Trophoblast cell (in vitro differentiated cells and primary cell): Measurements from ENCODE around the gene IL1A.

Experiments used
- DNase-seq, 2 donors: peaks; one replicate each; pipeline ENCODE4 v3.0.0-alpha.2; 2016
- H2AFZ ChIP-seq: 2 replicates; pipeline ENCODE4 v1.6.1; 2013; ENCODE audit warnings: low read length, moderate library complexity, mild to moderate bottlenecking; ENCODE audit not compliant: insufficient read depth, poor library complexity
- H2AK5ac ChIP-seq: 2 replicates; pipeline ENCODE4 v1.6.1; 2013; ENCODE audit warnings: mild to moderate bottlenecking, low read length
- H2BK120ac ChIP-seq: 2 replicates; pipeline ENCODE4 v1.6.1; 2013; ENCODE audit warnings: low read length, mild to moderate bottlenecking, moderate library complexity; ENCODE audit not compliant: insufficient read depth, poor library complexity
- H2BK12ac ChIP-seq: 2 replicates; pipeline ENCODE4 v1.6.1; 2013; ENCODE audit warnings: mild to moderate bottlenecking, low read length, moderate library complexity
- H2BK5ac ChIP-seq: 2 replicates; pipeline ENCODE4 v1.6.1; 2013; ENCODE audit warnings: low read length, low read depth, moderate library complexity, mild to moderate bottlenecking; ENCODE audit not compliant: poor library complexity
- H3K14ac ChIP-seq: 2 replicates; pipeline ENCODE4 v1.6.1; 2013; ENCODE audit warnings: mild to moderate bottlenecking, low read length
- H3K18ac ChIP-seq: 2 replicates; pipeline ENCODE4 v1.6.1; 2013; ENCODE audit warnings: mild to moderate bottlenecking, low read length
- H3K23ac ChIP-seq: 2 replicates; pipeline ENCODE4 v1.6.1; 2013; ENCODE audit warnings: low read length
- H3K27ac ChIP-seq: 2 replicates; pipeline ENCODE4 v1.5.1; 2013; ENCODE audit warnings: low read depth, mild to moderate bottlenecking, inconsistent platforms, low read length, moderate library complexity
- H3K27me3 ChIP-seq: 2 replicates; pipeline ENCODE4 v1.6.1; 2013; ENCODE audit warnings: inconsistent platforms, mild to moderate bottlenecking, low read length, moderate library complexity; ENCODE audit not compliant: insufficient read depth
- H3K36me3 ChIP-seq, 2 experiments: 1 replicate in 1 of 2; 2 replicates in 1 of 2; pipeline ENCODE4 v1.6.1; 2013; ENCODE audit warnings: low read length in 2 of 2, mild to moderate bottlenecking in 2 of 2, moderate library complexity in 1 of 2; ENCODE audit not compliant: insufficient read depth in 2 of 2, control insufficient read depth in 1 of 2
- H3K4ac ChIP-seq: 2 replicates; pipeline ENCODE4 v1.6.1; 2013; ENCODE audit warnings: low read depth, mild to moderate bottlenecking, low read length, moderate library complexity
- H3K4me1 ChIP-seq, 2 experiments: 1 replicate in 1 of 2; 2 replicates in 1 of 2; pipeline ENCODE4 v1.6.1; 2013; ENCODE audit warnings: low read length in 2 of 2, mild to moderate bottlenecking in 2 of 2, moderate library complexity in 1 of 2; ENCODE audit not compliant: insufficient read depth in 2 of 2, control insufficient read depth in 1 of 2
- H3K4me2 ChIP-seq: 2 replicates; pipeline ENCODE4 v1.6.1; 2013; ENCODE audit warnings: inconsistent platforms, mild to moderate bottlenecking, low read length, moderate library complexity
- H3K4me3 ChIP-seq: 2 replicates; pipeline ENCODE4 v1.5.1; 2013; ENCODE audit warnings: mild to moderate bottlenecking, low read depth, low read length, inconsistent platforms
- H3K79me1 ChIP-seq: one replicate; pipeline ENCODE4 v1.6.1; 2013; ENCODE audit warnings: low read length
- H3K79me2 ChIP-seq: 2 replicates; pipeline ENCODE4 v1.6.1; 2013; ENCODE audit warnings: low read length, mild to moderate bottlenecking; ENCODE audit not compliant: control insufficient read depth, insufficient read depth, poor library complexity
- H3K9ac ChIP-seq: 2 replicates; pipeline ENCODE4 v1.6.1; 2013; ENCODE audit warnings: mild to moderate bottlenecking, low read length
- H3K9me3 ChIP-seq: 2 replicates; pipeline ENCODE4 v1.6.1; 2013; ENCODE audit warnings: low read depth, mild to moderate bottlenecking, control low read depth, inconsistent platforms, low read length; ENCODE audit not compliant: insufficient read depth
- H4K12ac ChIP-seq: 2 replicates; pipeline ENCODE4 v1.6.1; 2013; ENCODE audit warnings: low read depth, mild to moderate bottlenecking, low read length, moderate library complexity
- H4K8ac ChIP-seq: 2 replicates; pipeline ENCODE4 v1.6.1; 2013; ENCODE audit warnings: low read depth, mild to moderate bottlenecking, low read length, moderate library complexity
- H4K91ac ChIP-seq: one replicate; pipeline ENCODE4 v1.6.1; 2013; ENCODE audit warnings: low read depth, mild to moderate bottlenecking, low read length, moderate library complexity
- WGBS: extraction: QIAGEN DNeasy Blood & Tissue Kit; methylation state at CpG from one replicate; pipeline ENCODE4 v1.1.7; 2013; ENCODE audit warnings: missing lambda C conversion rate; ENCODE audit not compliant: insufficient read length, insufficient coverage; ENCODE audit errors: extremely low coverage; 5-methylcytosine and 5-hydroxymethylcytosine counted together

Gene IL1A

DNA sequence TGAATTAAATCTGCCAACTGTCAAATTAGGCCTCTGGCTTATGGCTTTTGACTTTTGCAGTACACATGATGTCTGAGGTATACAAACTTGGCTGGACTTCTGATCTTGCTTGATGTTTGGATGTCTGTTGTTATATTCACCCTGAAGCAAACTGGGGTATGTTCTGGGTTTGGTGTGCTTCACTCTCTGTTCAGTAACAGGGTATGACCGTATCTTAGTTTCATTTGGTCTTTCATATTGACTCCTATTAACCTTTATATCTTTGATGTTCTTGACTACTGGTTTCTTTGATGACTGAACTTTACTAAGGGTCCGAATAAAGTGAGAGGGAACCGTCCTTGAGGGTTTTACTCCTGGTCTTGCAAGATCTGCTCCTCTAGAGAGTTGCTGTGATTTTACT lies 28.1 kb downstream of the IL1A start:
- Histone ChIP-seq H3K79me2 (no peaks in the 10 kb centered on the region), H3K4me2 (no peak overlapping the region), H4K12ac (no peak overlapping the region), H3K18ac (no peak overlapping the region), H3K14ac (no peak overlapping the region), H3K23ac (no peak overlapping the region), H3K27ac (no peak overlapping the region), H4K91ac (no peak overlapping the region), H3K9me3 (no peaks in the 10 kb centered on the region), H3K9ac (no peak overlapping the region), H3K4me3 (no peak overlapping the region), H2BK5ac (no peak overlapping the region), H3K36me3 (peaks cover 1 to 9% of the 10 kb centered on the region in 2 experiments), H4K8ac (no peak overlapping the region), H3K79me1 (no peaks in the 10 kb centered on the region), H3K27me3 (no peaks in the 10 kb centered on the region), H2BK12ac (no peak overlapping the region), H2BK120ac (no peak overlapping the region), H2AFZ (no peak overlapping the region), H3K4ac (no peak overlapping the region), H2AK5ac (no peak overlapping the region), H3K4me1 (no peaks in the 10 kb centered on the region)
- no peak for DNase-seq
- WGBS: no CpG with 5 or more reads among the region's 3 CpGs

DNA sequence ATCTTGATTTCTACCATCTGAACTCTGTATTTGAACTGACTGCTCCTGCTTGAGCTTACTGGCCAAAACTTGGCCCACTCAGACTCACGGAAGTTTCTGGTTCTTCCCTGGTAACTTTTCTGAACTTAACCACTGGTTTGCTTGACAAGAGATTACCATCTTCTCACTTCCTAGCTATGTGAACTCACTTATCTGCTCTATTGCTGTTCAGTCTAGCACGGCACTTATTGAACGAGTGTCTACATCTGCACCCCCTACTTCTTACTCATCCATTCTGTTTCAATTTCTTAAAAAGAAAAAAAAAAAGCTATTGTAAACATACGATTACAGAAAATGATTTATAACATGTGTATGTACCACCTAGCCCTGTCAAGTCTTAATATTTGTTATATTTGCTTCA lies 28.8 kb downstream of the IL1A start:
- Histone ChIP-seq H3K9me3 (no peaks in the 10 kb centered on the region), H3K4me2 (no peak overlapping the region), H3K4me1 (no peaks in the 10 kb centered on the region), H3K27ac (no peak overlapping the region), H4K91ac (no peak overlapping the region), H3K4me3 (no peak overlapping the region), H2BK120ac (no peak overlapping the region), H3K18ac (no peak overlapping the region), H4K8ac (no peak overlapping the region), H3K36me3 (peaks cover 1 to 9% of the 10 kb centered on the region in 2 experiments), H4K12ac (no peak overlapping the region), H3K9ac (no peak overlapping the region), H2AK5ac (no peak overlapping the region), H3K23ac (no peak overlapping the region), H3K79me2 (no peaks in the 10 kb centered on the region), H3K4ac (no peak overlapping the region), H2BK12ac (no peak overlapping the region), H2BK5ac (no peak overlapping the region), H3K14ac (no peak overlapping the region), H3K79me1 (no peaks in the 10 kb centered on the region), H3K27me3 (no peaks in the 10 kb centered on the region), H2AFZ (no peak overlapping the region)
- no peak for DNase-seq
- WGBS: no CpG with 5 or more reads among the region's 4 CpGs

DNA sequence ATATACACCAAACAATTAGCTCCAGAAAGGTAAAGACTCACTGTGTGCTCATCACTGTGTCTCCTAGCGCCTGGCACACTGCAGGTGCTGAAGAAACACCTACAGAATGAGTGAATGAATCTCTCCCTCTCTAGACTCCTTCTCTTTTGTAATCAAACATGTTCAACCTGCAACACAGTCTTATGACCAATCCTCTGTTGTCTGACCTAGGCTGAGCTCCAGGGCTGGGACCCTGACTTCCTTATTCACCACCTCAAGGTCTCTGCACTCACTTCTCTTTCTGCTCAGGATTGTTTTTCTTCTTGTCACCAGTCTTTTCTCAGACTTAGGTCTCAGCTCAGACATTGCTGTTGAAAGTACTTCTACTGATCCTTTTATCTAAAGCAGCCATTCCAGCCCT lies 29.7 kb downstream of the IL1A start:
- Histone ChIP-seq H2BK12ac (no peak overlapping the region), H3K79me1 (no peaks in the 10 kb centered on the region), H2AK5ac (no peak overlapping the region), H2BK5ac (no peak overlapping the region), H3K9me3 (no peaks in the 10 kb centered on the region), H3K4me1 (no peaks in the 10 kb centered on the region), H4K91ac (no peak overlapping the region), H3K4me2 (no peak overlapping the region), H3K36me3 (peaks cover 1 to 12% of the 10 kb centered on the region in 2 experiments), H3K23ac (no peak overlapping the region), H3K14ac (no peak overlapping the region), H2BK120ac (no peak overlapping the region), H4K12ac (no peak overlapping the region), H3K79me2 (no peaks in the 10 kb centered on the region), H3K27me3 (no peaks in the 10 kb centered on the region), H2AFZ (no peak overlapping the region), H3K4me3 (no peak overlapping the region), H3K4ac (no peak overlapping the region), H4K8ac (no peak overlapping the region), H3K18ac (no peak overlapping the region), H3K27ac (no peak overlapping the region), H3K9ac (no peak overlapping the region)
- no peak for DNase-seq
- no CpG with 5 or more reads among the region's 1 CpG for WGBS

GRCh38 chr2:112752667-112753066 lies 31.6 kb downstream of the IL1A start:
- Histone ChIP-seq H3K27ac (no peak overlapping the region), H3K27me3 (no peaks in the 10 kb centered on the region), H2BK5ac (no peak overlapping the region), H3K23ac (no peak overlapping the region), H2AK5ac (no peak overlapping the region), H2AFZ (no peak overlapping the region), H3K18ac (no peak overlapping the region), H3K79me2 (no peaks in the 10 kb centered on the region), H3K4me3 (no peak overlapping the region), H3K4me1 (no peaks in the 10 kb centered on the region), H2BK120ac (no peak overlapping the region), H3K79me1 (no peaks in the 10 kb centered on the region), H4K12ac (no peak overlapping the region), H3K4me2 (no peak overlapping the region), H3K4ac (no peak overlapping the region), H2BK12ac (no peak overlapping the region), H3K14ac (no peak overlapping the region), H3K36me3 (peaks cover 1 to 10% of the 10 kb centered on the region in 2 experiments), H4K8ac (no peak overlapping the region), H3K9ac (no peak overlapping the region), H3K9me3 (no peaks in the 10 kb centered on the region), H4K91ac (no peak overlapping the region)
- WGBS: no CpG with 5 or more reads among the region's 4 CpGs
- no peak for DNase-seq
